Left lung (tissue), 10 donors: ENCODE data around the gene WTIP. TPM values are rescaled to one million over a fixed set of nuclear protein-coding genes. Genes with fewer than 3 reads are reported as not detected.

Source experiments
- ATAC-seq: fragments of 200-7000 bp; cut with Tn5 transposase; one replicate; pipeline ENCODE4 v1.9.1; 2020; ENCODE audit warnings: moderate library complexity
- DNase-seq, 4 donors: peaks; one replicate each; pipeline ENCODE4 v3.0.0-alpha.2; 2013 to 2020
- H3K27ac ChIP-seq, 2 donors: fragments of 200-600 bp; sonication (generic) in 1 of 2; one replicate each; pipeline versions ENCODE4 v1.5.0 to v1.8.0; 2020 to 2021
- H3K27me3 ChIP-seq, 2 donors: fragments of 200-600 bp; sonication (generic) in 1 of 2; one replicate each; pipeline versions ENCODE4 v1.5.0 to v1.8.0; 2020 to 2021
- H3K36me3 ChIP-seq, 2 donors: fragments of 200-600 bp; sonication (generic) in 1 of 2; one replicate each; pipeline versions ENCODE4 v1.5.0 to v1.8.0; 2020 to 2021
- H3K4me1 ChIP-seq, 2 donors: fragments of 200-600 bp; one replicate each; pipeline ENCODE4 v1.8.0; 2021
- H3K4me3 ChIP-seq, 2 donors: fragments of 200-600 bp; sonication (generic) in 1 of 2; one replicate each; pipeline versions ENCODE4 v1.5.0 to v1.8.0; 2020 to 2021; ENCODE audit warnings: mild to moderate bottlenecking in 1 of 2
- H3K9me3 ChIP-seq, 2 donors: fragments of 200-600 bp; sonication (generic) in 1 of 2; one replicate each; pipeline versions ENCODE4 v1.5.0 to v1.8.0; 2020 to 2021
- intact Hi-C, 2 donors: fragments of 100-400 bp; cut with DNase I; formaldehyde crosslinking; loops; one replicate each; pipeline versions ENCODE4 v1.11.2 to v1.14.2; 2022
- polyA plus RNA-seq, 6 donors: library from polyadenylated mRNA; unstranded; fragments of 120-200 nt; gene quantifications; one replicate each; pipeline ENCODE4 v1.2.1, GENCODE V29; 2013; ENCODE audit not compliant: insufficient read length in 6 of 6
- total RNA-seq, 2 donors: library from RNA; stranded (reverse); fragmentation: NEBNext Ultra II Directional; extraction: Animal tissue kit (Norgen Biotek cat#: 25700); gene quantifications; one replicate each; pipeline ENCODE4 v1.2.1, GENCODE V29; 2021
- TF ChIP-seq, protein P1 (sequence below), 2 donors: fragments of 200-600 bp; sonication (generic) in 1 of 2; IDR thresholded peaks; one replicate each; pipeline versions ENCODE4 v1.5.0 to v1.8.0; 2021; ENCODE audit warnings: antibody characterized with exemption in 2 of 2
- donor health status: DM: no; HTN: yes; CAD: no.
- donor health status: DM: no; HTN: no; CAD: no.

Gene WTIP
- total and polyA plus RNA-seq, 8 donors, result 19.1 to 39.3 (median 26.1) TPM

DNA sequence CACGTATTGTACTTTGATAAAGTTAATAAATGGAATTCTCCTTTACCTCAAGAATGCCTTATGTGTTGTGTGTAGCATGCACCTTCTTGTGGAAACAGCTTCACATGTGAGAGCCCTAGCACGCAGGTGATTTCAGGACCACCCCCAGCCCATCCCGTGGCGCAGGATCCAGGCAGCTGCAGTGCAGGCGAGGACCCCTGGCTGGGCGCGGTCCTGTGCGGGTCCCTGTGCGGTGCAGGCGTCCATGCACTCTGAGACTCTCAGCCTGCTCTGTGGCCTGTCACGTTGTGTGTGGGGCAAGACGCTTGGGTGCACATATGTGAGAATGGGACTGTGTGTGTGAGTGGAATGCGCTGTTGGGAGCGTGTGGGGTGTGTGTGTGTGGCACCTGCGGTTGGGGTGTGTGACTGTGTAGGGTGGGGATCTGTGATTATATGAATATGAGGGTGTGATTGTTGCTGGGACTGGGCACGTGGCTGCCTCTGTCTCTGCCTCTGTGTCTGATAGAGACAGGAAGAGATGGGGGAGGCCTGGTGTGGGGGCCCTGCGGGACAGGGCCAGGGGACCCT lies 30.8 kb downstream of the WTIP start:
- peaks cover 0 to 11% of the 10 kb centered on the region in 2 donors for H3K9me3 ChIP-seq
- H3K4me3 ChIP-seq, result no peak overlapping the region
- intact Hi-C loops, result no loop called here
- ATAC-seq (no peak), DNase-seq (no peak)
- no peaks in the 10 kb centered on the region for H3K27me3 ChIP-seq
- TF ChIP-seq, protein P1, sequence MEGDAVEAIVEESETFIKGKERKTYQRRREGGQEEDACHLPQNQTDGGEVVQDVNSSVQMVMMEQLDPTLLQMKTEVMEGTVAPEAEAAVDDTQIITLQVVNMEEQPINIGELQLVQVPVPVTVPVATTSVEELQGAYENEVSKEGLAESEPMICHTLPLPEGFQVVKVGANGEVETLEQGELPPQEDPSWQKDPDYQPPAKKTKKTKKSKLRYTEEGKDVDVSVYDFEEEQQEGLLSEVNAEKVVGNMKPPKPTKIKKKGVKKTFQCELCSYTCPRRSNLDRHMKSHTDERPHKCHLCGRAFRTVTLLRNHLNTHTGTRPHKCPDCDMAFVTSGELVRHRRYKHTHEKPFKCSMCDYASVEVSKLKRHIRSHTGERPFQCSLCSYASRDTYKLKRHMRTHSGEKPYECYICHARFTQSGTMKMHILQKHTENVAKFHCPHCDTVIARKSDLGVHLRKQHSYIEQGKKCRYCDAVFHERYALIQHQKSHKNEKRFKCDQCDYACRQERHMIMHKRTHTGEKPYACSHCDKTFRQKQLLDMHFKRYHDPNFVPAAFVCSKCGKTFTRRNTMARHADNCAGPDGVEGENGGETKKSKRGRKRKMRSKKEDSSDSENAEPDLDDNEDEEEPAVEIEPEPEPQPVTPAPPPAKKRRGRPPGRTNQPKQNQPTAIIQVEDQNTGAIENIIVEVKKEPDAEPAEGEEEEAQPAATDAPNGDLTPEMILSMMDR (IDR thresholded peaks at IDR 0.05), result no peak
- no peaks in the 10 kb centered on the region for H3K4me1 ChIP-seq
- H3K27ac ChIP-seq, result no peak overlapping the region
- H3K36me3 ChIP-seq, result no peaks in the 10 kb centered on the region

DNA sequence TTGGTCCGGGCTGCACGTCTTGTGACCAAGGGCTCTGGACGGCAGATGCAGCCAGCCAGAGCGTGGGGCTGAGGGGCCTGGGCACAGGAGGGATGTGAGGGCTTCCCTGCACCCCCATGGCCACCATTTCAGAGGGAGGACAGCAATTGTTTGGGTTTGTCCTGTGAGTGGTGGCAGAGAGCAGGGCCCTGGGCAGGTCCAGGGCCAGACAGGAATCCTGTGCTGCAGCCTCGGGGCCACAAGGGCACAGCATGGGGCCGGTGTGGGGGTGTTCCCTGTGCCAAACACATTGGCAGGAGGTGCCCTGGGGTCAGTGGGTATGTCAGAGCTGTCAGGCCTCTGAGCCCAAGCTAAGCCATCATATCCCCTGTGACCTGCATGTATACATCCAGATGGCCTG lies 32.2 kb downstream of the WTIP start:
- Histone ChIP-seq H3K36me3 (no peaks in the 10 kb centered on the region), H3K27ac (no peak overlapping the region), H3K27me3 (no peaks in the 10 kb centered on the region), H3K4me3 (no peak overlapping the region), H3K4me1 (no peaks in the 10 kb centered on the region), H3K9me3 (peaks cover 0 to 11% of the 10 kb centered on the region in 2 donors)
- no peak for ATAC-seq
- TF ChIP-seq, protein P1 (IDR thresholded peaks at IDR 0.05), result no peak
- no peak for DNase-seq
- intact Hi-C loops, result no loop called here

DNA sequence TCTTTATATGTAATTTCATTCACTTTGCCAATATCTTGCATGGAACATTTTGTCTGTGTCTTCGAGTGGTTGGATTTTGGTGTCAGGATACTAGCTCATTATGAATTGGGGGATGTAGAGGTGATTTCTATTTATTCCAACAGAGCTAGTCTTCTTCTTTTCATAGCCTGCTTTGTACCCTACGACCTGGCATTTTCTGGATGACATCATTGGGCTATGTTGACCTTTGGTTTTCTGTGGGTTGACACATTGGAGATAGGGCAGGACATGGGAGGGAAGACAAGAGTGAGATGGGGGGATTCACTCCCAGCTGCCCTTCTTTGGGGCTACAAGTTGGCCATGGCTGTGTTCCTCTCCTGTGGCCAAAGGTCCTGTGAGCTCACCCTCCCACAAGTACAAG lies 38.0 kb downstream of the WTIP start:
- no peak for ATAC-seq
- Histone ChIP-seq H3K4me3 (no peak overlapping the region), H3K9me3 (no peaks in the 10 kb centered on the region), H3K27me3 (no peaks in the 10 kb centered on the region), H3K27ac (no peak overlapping the region), H3K4me1 (no peaks in the 10 kb centered on the region), H3K36me3 (no peaks in the 10 kb centered on the region)
- intact Hi-C loops, result no loop called here
- TF ChIP-seq, protein P1 (IDR thresholded peaks at IDR 0.05), result no peak
- DNase-seq, result no peak

DNA sequence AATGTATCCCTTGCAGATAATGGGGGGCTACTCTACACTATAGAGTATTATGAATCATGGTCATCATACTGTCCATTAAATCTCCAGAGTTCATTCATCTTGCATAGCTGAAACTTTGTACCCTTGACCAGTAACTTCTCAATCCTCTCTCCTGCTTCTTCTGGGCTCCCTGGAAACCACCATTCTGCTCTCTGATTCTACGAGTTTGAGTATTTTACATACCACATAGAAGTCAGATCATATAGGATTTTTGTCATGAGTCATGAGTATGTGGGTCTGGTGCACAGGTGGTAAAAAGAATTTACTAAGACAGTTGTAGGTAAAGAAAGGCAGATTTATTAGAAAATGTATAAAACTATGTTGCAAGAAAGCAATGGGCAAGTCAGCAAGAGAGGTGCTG lies 41.9 kb downstream of the WTIP start:
- H3K27ac ChIP-seq, result no peak overlapping the region
- H3K9me3 ChIP-seq, result no peaks in the 10 kb centered on the region
- no peaks in the 10 kb centered on the region for H3K27me3 ChIP-seq
- ATAC-seq, result no peak
- H3K4me1 ChIP-seq, result no peaks in the 10 kb centered on the region
- H3K4me3 ChIP-seq, result no peak overlapping the region
- no peaks in the 10 kb centered on the region for H3K36me3 ChIP-seq
- TF ChIP-seq, protein P1 (IDR thresholded peaks at IDR 0.05), result no peak
- intact Hi-C loops, result no loop called here
- DNase-seq, result no peak

DNA sequence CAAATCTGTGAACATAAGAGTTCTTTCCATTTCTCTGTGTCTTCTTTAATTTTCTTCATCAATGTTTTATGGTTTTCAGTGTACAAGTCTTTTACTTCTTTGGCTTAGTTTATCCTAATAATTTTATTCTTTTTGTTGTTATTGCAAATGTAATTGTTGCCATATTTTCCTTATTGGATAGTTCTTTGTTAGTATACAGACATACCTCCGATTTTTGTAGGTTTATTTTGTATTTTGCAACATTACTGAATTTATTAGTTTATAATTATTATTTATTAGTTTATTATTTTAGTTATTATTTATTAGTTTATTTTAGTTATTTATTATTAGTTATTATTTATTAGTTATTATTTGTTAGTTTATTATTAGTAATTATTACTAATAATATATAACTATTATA lies 43.4 kb downstream of the WTIP start:
- H3K27me3 ChIP-seq, result no peaks in the 10 kb centered on the region
- no peak overlapping the region for H3K27ac ChIP-seq
- DNase-seq (no peak), ATAC-seq (no peak)
- no peaks in the 10 kb centered on the region for H3K4me1 ChIP-seq
- no peaks in the 10 kb centered on the region for H3K9me3 ChIP-seq
- no peaks in the 10 kb centered on the region for H3K36me3 ChIP-seq
- intact Hi-C loops, result no loop called here
- no peak overlapping the region for H3K4me3 ChIP-seq
- TF ChIP-seq, protein P1 (IDR thresholded peaks at IDR 0.05), result no peak
